Gastroesophageal sphincter (tissue), 4 donors: Measurements from ENCODE around the gene BAIAP3. TPM values are rescaled to one million over a fixed set of nuclear protein-coding genes. Genes with fewer than 3 reads are reported as not detected.

ENCODE experiments used
- ATAC-seq: fragments of 150-250 bp; one replicate; pipeline ENCODE4 v1.9.1; 2016; ENCODE audit warnings: mild to moderate bottlenecking, moderate library complexity
- H3K27ac ChIP-seq, 4 donors: fragments of 200-600 bp; sonication (generic) in 3 of 4; 1 replicate in 3 of 4; 2 replicates in 1 of 4; pipeline ENCODE4 v1.5.1; 2016 to 2019
- H3K27me3 ChIP-seq: fragments of 200-600 bp; sonication (generic); one replicate; pipeline ENCODE4 v1.5.1; 2019
- H3K36me3 ChIP-seq, 2 donors: fragments of 200-600 bp; sonication (generic); one replicate each; pipeline ENCODE4 v1.5.1; 2019; ENCODE audit warnings: control low read depth in 1 of 2
- H3K4me1 ChIP-seq, 3 donors: fragments of 200-600 bp; sonication (generic); 1 replicate in 2 of 3; 2 replicates in 1 of 3; pipeline ENCODE4 v1.5.1; 2016 to 2019; ENCODE audit warnings: control low read depth in 2 of 3
- H3K4me3 ChIP-seq, 2 donors: fragments of 200-600 bp; sonication (generic); one replicate each; pipeline ENCODE4 v1.5.1; 2019; ENCODE audit warnings: mild to moderate bottlenecking in 1 of 2, moderate library complexity in 1 of 2
- H3K9me3 ChIP-seq, 3 donors: fragments of 200-600 bp; sonication (generic); one replicate each; pipeline ENCODE4 v1.5.1; 2017 to 2019; ENCODE audit warnings: control low read depth in 2 of 3
- CTCF ChIP-seq, 4 experiments: fragments of 200-600 bp in 2 of 4; fragments of 450-650 bp in 2 of 4; sonication (generic) in 1 of 4; IDR thresholded peaks; one replicate each; pipeline ENCODE4 v1.5.1; 2017 to 2019; ENCODE audit warnings: antibody characterized with exemption in 4 of 4, mild to moderate bottlenecking in 2 of 4, moderate library complexity in 2 of 4
- EP300 ChIP-seq: sonication (generic); formaldehyde crosslinking; IDR thresholded peaks from one replicate; pipeline ENCODE4 v1.6.1; 2017; ENCODE audit warnings: antibody characterized with exemption, mild to moderate bottlenecking
- POLR2A ChIP-seq, 2 donors: fragments of 450-650 bp; IDR thresholded peaks; one replicate each; pipeline ENCODE4 v1.6.1; 2017; ENCODE audit warnings: antibody characterized with exemption in 2 of 2, mild to moderate bottlenecking in 2 of 2, moderate library complexity in 1 of 2
- POLR2AphosphoS5 ChIP-seq: sonication (generic); formaldehyde crosslinking; IDR thresholded peaks from one replicate; pipeline ENCODE4 v1.6.1; 2017; ENCODE audit warnings: antibody characterized with exemption
- WGBS, 2 donors: methylation state at CpG; one replicate each; pipeline ENCODE4 v1.1.5; 2018; ENCODE audit warnings: low coverage in 1 of 2; 5-methylcytosine and 5-hydroxymethylcytosine counted together
- total RNA-seq, 4 donors: library from RNA; depleted of rRNA; stranded (reverse); fragments of >200 nt; gene quantifications; one replicate each; pipeline ENCODE4 v1.1.0, GENCODE V29; 2016

Gene BAIAP3
- total RNA-seq, 4 donors from 2014 or later, result 1.1 to 14.2 (median 3.0) TPM

GRCh38 chr16:1338119-1338730 lies 4.8 kb downstream of the BAIAP3 start:
- Histone ChIP-seq H3K27ac (no peak overlapping the region), H3K36me3 (no peaks in the 10 kb centered on the region), H3K4me1 (peaks cover 0 to 28% (median 16%) of the 10 kb centered on the region in 3 donors), H3K4me3 (no peak overlapping the region), H3K27me3 (peaks cover 87% of the 10 kb centered on the region), H3K9me3 (no peaks in the 10 kb centered on the region)
- ATAC-seq, result no peak
- TF ChIP-seq POLR2AphosphoS5, result no peak
- no peak for TF ChIP-seq POLR2A (IDR thresholded peaks at IDR 0.05)
- TF ChIP-seq EP300, result no peak
- no peak for TF ChIP-seq CTCF (IDR thresholded peaks at IDR 0.05)
- WGBS, 2 donors, result no CpG with 5 or more reads among the region's 30 CpGs

- Histone ChIP-seq H3K9me3 (no peaks in the 10 kb centered on the region), H3K4me3 (no peak overlapping the region), H3K4me1 (peaks cover 0 to 28% (median 11%) of the 10 kb centered on the region in 3 donors), H3K36me3 (no peaks in the 10 kb centered on the region), H3K27me3 (peaks cover 81% of the 10 kb centered on the region), H3K27ac (no peak overlapping the region)
- ATAC-seq, result no peak
- WGBS, 2 donors, result 18 to 90% methylated on average over 2 of the region's 31 CpGs
- no peak for TF ChIP-seq EP300
- TF ChIP-seq POLR2A (IDR thresholded peaks at IDR 0.05), result no peak
- no peak for TF ChIP-seq POLR2AphosphoS5
- TF ChIP-seq CTCF (IDR thresholded peaks at IDR 0.05), result no peak
These were observed 5.6 kb downstream of the BAIAP3 start for GRCh38 chr16:1338855-1339675.

DNA sequence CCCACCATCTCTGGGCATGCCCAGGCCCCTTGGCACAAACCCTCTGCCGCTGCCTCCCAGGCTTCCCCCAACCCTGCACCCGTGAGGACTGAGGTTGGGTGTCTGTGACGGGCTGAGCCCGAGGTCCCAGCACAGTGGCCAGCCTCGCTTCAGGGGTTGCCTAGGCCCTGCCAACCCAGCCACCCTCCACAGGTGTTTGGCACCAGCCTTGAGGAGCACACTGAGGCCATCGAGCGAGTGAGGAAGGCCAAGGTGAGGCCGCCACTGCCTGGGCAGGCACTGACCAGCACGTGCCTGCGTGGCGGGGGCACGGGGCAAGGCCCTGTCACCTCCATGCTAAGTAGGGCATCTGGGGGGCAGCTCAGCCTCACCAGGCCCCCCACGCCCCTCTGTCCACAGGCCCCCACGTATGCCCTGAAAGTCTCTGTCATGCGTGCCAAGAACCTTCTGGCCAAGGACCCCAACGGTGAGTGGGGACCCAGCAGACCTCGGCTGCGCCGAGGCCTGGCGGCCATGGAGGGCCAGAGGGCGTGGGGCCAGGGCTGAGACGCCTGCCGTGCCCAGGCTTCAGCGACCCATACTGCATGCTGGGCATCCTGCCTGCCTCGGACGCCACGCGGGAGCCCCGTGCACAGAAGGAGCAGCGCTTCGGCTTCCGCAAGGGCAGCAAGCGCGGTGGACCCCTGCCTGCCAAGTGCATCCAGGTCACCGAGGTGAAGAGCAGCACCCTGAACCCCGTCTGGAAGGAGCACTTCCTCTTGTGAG lies 7.5 kb downstream of the BAIAP3 start:
- Histone ChIP-seq H3K27ac (no peak overlapping the region), H3K36me3 (no peaks in the 10 kb centered on the region), H3K4me1 (peaks cover 0 to 21% (median 6%) of the 10 kb centered on the region in 3 donors), H3K9me3 (no peaks in the 10 kb centered on the region), H3K27me3 (peaks cover 63% of the 10 kb centered on the region), H3K4me3 (no peak overlapping the region)
- ATAC-seq, result no peak
- WGBS, 2 donors, result no CpG with 5 or more reads among the region's 36 CpGs
- TF ChIP-seq POLR2A (IDR thresholded peaks at IDR 0.05) (no peak), POLR2AphosphoS5 (no peak), CTCF (IDR thresholded peaks at IDR 0.05) (no peak), EP300 (no peak)

DNA sequence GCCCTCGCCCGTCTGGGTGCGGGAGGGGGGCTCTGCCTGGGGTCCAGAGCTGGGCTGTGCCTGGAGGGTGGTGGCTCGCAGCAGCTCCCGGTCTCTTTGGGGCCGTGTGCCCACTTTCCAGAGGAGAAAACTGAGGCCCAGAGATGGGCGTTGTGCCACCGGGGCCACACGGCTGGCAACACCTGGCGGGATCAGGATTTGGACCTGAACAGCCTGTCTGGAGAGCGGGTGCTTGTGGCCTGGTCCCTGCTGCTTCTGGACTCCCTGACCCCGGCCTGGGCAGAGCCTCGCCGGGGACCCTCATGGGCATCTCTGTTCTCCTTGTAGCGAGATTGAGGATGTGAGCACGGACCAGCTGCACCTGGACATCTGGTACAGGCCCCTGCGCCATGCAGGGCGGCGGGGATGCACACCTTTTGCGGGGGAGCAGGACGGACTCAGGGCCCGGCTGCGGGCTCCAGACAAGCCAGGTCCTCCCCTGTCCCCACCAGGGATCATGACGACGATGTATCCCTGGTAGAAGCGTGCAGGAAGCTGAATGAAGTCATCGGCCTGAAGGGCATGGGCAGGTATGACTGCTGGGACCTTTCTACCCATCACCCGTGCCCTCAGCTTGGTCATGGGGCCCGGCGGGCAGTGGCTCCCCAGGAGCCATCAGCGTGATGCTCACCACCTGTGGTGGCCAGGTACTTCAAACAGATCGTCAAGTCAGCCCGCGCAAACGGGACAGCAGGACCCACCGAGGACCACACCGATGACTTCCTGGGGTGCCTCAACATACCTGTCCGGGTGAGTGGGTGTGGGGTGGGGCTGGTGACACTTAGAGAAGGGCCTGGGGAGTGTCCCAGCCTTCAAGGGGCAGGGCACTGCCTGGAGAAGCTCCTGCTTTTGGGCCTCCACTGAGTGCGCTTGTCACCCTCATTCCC lies 8.3 kb downstream of the BAIAP3 start:
- ATAC-seq, result no peak
- H3K9me3 ChIP-seq, result no peaks in the 10 kb centered on the region
- TF ChIP-seq CTCF (IDR thresholded peaks at IDR 0.05) (no peak), POLR2A (IDR thresholded peaks at IDR 0.05) (no peak), EP300 (no peak), POLR2AphosphoS5 (no peak)
- 80% methylated on average over 1 of the region's 39 CpGs; no CpG with 5 or more reads in 1 of the 2 donors for WGBS, 2 donors
- H3K4me1 ChIP-seq, result peaks cover 0 to 21% (median 6%) of the 10 kb centered on the region in 3 donors
- H3K27me3 ChIP-seq, result peaks cover 54% of the 10 kb centered on the region
- no peak overlapping the region for H3K4me3 ChIP-seq
- no peak overlapping the region for H3K27ac ChIP-seq
- no peaks in the 10 kb centered on the region for H3K36me3 ChIP-seq
